Colonic mucosa (tissue), 4 donors: ENCODE measurements around the gene COL13A1. TPM values are rescaled to one million over a fixed set of nuclear protein-coding genes. Genes with fewer than 3 reads are reported as not detected.
A peak's percentile ranks its signal among the peaks of the same experiment; 100 is the strongest.

Experiments
- DNase-seq: peaks from one replicate; pipeline ENCODE4 v3.0.0-alpha.2; 2020
- H3K27ac ChIP-seq: fragments of 200-600 bp; one replicate; pipeline ENCODE4 v1.8.0; 2021
- H3K27me3 ChIP-seq: fragments of 200-600 bp; one replicate; pipeline ENCODE4 v1.8.0; 2021
- H3K36me3 ChIP-seq: fragments of 200-600 bp; one replicate; pipeline ENCODE4 v1.8.0; 2021
- H3K4me1 ChIP-seq: fragments of 200-600 bp; one replicate; pipeline ENCODE4 v1.8.0; 2021; ENCODE audit warnings: mild to moderate bottlenecking
- H3K4me3 ChIP-seq: fragments of 200-600 bp; one replicate; pipeline ENCODE4 v1.8.0; 2021
- H3K9ac ChIP-seq, 2 donors: one replicate each; pipeline ENCODE4 v1.7.0; 2013; ENCODE audit warnings: control low read depth in 2 of 2, low read depth in 2 of 2, low read length in 2 of 2
- H3K9me3 ChIP-seq: fragments of 200-600 bp; one replicate; pipeline ENCODE4 v1.8.0; 2021
- CTCF ChIP-seq: fragments of 200-600 bp; IDR thresholded peaks from one replicate; pipeline ENCODE4 v1.8.0; 2022; ENCODE audit warnings: antibody characterized with exemption, mild to moderate bottlenecking
- intact Hi-C: fragments of 100-400 bp; cut with DNase I; formaldehyde crosslinking; loops from one replicate; pipeline ENCODE4 v1.14.1; 2022
- total RNA-seq, 2 donors: library from RNA; stranded (reverse); fragmentation: NEBNext Ultra II Directional in 1 of 2; extraction: Animal tissue kit (Norgen Biotek cat#: 25700) in 1 of 2; gene quantifications; one replicate each; pipeline ENCODE4 v1.2.1, GENCODE V29; 2021
- donor health status: healthy.
- donor health status: DM: no; HTN: no; CAD: no.
- donor health status: DM: no; HTN: no; CAD: no.

The COL13A1 gene
- total RNA-seq, 2 donors from 2014 or later = 1.0 to 1.1 TPM

GRCh38 chr10:69879634-69880257 lies 78.0 kb downstream of the COL13A1 start:
- no peak for DNase-seq
- no peaks in the 10 kb centered on the region for H3K4me1 ChIP-seq
- TF ChIP-seq CTCF = no peak
- no peak overlapping the region for H3K9ac ChIP-seq
- H3K27me3 ChIP-seq = no peaks in the 10 kb centered on the region
- no peaks in the 10 kb centered on the region for H3K9me3 ChIP-seq
- intact Hi-C loops = no loop called here
- no peak overlapping the region for H3K4me3 ChIP-seq
- no peaks in the 10 kb centered on the region for H3K36me3 ChIP-seq
- no peak overlapping the region for H3K27ac ChIP-seq

GRCh38 chr10:69880301-69881081 lies 78.8 kb downstream of the COL13A1 start:
- H3K27ac ChIP-seq = no peak overlapping the region
- H3K9me3 ChIP-seq = no peaks in the 10 kb centered on the region
- no peak overlapping the region for H3K9ac ChIP-seq
- no peaks in the 10 kb centered on the region for H3K27me3 ChIP-seq
- H3K4me3 ChIP-seq = no peak overlapping the region
- no peaks in the 10 kb centered on the region for H3K36me3 ChIP-seq
- no peak for TF ChIP-seq CTCF
- intact Hi-C loops = no loop called here
- no peaks in the 10 kb centered on the region for H3K4me1 ChIP-seq
- no peak for DNase-seq

GRCh38 chr10:69881202-69881601 lies 79.5 kb downstream of the COL13A1 start:
- no peak overlapping the region for H3K4me3 ChIP-seq
- H3K36me3 ChIP-seq = no peaks in the 10 kb centered on the region
- H3K4me1 ChIP-seq = no peaks in the 10 kb centered on the region
- H3K9me3 ChIP-seq = no peaks in the 10 kb centered on the region
- intact Hi-C loops = no loop called here
- no peak for TF ChIP-seq CTCF
- no peak overlapping the region for H3K9ac ChIP-seq
- no peak for DNase-seq
- H3K27ac ChIP-seq = no peak overlapping the region
- no peaks in the 10 kb centered on the region for H3K27me3 ChIP-seq

- Histone ChIP-seq H3K9ac (no peak overlapping the region), H3K27me3 (no peaks in the 10 kb centered on the region), H3K4me1 (no peaks in the 10 kb centered on the region), H3K36me3 (no peaks in the 10 kb centered on the region), H3K9me3 (no peaks in the 10 kb centered on the region), H3K27ac (no peak overlapping the region), H3K4me3 (no peak overlapping the region)
- intact Hi-C loops = loop anchor here (1.0 kb wide), 1 partner anchor 31 kb away; no protein-coding TSS in a partner anchor
- peak; percentile 58 for DNase-seq
- peak; percentile 44 for TF ChIP-seq CTCF
Measured at GRCh38 chr10:69883310-69884023, 81.8 kb downstream of the COL13A1 start.

- Histone ChIP-seq H3K27me3 (no peaks in the 10 kb centered on the region), H3K27ac (no peak overlapping the region), H3K4me3 (no peak overlapping the region), H3K9ac (peak overlapping the region in 1 of 2 donors; percentile 12), H3K9me3 (no peaks in the 10 kb centered on the region), H3K36me3 (no peaks in the 10 kb centered on the region), H3K4me1 (no peaks in the 10 kb centered on the region)
- no peak for TF ChIP-seq CTCF
- DNase-seq = no peak
- intact Hi-C loops = no loop called here
Measured at GRCh38 chr10:69884024-69884367, 82.3 kb downstream of the COL13A1 start.
